IPS-18c (cell line): ENCODE data around the gene SCN5A.

Experiments used
- H3K4me3 ChIP-seq: 2 replicates; pipeline ENCODE4 v1.7.0; 2013; ENCODE audit warnings: low read depth, mild to moderate bottlenecking, low read length, moderate library complexity; ENCODE audit not compliant: insufficient read depth
- H3K9me3 ChIP-seq: one replicate; pipeline ENCODE4 v1.6.1; 2013; ENCODE audit warnings: mild to moderate bottlenecking, low read length, moderate library complexity; ENCODE audit not compliant: control insufficient read depth, insufficient read depth

The SCN5A gene

DNA sequence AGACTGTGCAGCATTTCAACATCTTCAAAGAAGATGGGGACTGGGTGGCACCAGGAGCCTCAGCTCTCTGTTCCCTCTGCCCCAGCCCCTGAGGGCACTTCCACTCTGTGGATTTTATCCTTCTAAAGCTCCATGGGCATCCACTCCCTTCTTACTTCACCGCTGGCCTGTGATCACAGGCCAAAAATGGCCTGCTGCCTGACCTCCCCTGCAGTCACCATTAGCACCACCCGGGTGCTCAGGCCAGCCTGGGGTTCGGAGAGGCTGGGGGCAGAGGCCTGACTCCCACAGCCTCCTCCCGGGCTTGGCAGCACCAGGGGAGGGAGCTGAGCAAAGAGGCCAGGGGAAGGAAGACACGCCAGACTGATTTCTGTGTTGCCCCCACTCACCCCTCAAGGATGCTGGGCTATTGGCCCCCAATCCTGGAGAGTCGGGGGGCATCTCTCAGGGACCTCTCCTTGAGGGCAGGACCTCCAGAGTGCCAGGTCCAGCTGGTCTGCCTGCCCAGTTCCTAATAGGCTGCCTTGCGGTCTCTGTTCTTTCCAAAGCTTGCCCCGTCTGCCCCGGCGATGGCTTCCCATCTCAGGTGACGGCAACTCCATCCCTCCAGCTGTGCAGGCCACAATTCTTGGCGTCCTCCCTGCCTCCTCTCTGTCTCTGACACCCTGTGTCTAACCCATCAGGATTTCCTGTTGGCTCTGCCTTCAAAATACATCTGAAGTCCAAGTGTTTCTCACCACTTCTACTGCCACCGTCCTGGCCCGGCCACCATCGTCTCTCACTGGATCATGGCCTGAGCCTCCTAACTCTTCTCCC lies 86.2 kb downstream of the SCN5A start:
- no peak overlapping the region for H3K4me3 ChIP-seq
- H3K9me3 ChIP-seq: no peaks in the 10 kb centered on the region

DNA sequence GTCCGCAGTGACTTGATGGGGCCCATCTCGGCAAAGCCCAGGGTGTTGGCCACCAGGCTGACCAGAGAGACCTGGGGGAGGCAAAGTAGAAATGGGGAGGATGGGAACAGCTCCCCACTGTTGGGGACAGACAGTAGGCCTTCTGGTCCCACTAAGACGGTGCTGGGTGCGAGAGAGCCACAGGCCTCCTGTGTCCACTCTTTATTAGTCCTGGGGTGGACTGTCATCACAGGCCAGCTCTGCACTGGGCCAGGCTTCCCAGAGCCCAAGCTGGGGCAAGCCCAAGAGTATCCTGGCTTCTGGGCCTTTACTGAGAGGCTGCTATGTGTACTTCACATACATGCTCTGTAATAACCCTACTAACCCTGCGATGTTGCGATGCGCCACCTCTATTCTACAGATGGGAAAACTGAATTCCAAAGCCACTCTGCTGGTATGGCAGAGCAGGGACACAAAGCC lies 87.0 kb downstream of the SCN5A start:
- no peak overlapping the region for H3K4me3 ChIP-seq
- no peaks in the 10 kb centered on the region for H3K9me3 ChIP-seq

- no peak overlapping the region for H3K4me3 ChIP-seq
- no peaks in the 10 kb centered on the region for H3K9me3 ChIP-seq
These were observed 87.6 kb downstream of the SCN5A start for GRCh38 chr3:38561746-38562466.

DNA sequence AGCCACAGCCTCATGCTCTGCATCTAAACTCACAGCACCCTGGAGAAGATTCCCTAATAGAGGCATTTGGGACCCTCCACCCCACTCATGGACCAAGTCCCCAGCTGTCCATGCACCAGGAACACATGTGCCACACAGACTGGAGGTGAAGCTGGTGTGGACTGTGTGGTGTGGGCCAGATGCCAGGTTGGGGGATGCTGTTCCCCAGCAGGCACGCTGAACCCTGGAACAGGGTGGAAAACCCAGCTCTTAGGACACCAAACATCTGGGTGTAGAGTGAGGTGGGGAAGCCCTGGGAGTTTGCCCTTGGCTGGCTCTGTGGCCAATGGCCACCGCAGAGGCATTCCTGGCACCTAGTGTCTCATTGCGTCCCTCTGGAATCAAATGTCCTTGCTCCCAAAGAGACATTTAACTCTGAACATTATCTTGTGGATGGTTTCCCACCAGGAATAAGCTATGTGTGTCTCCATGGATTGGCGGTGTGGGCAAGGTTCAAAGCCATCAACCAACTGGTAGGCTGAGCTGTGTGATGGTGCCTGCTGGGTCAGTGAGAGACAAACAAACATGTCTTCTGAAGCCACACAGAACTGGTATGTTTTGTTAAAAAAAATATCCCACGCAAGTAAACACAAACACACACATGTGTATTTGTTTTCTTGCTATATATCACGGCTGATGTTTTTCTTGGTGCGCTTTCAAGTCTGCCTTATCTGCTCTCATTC lies 88.3 kb downstream of the SCN5A start:
- Histone ChIP-seq H3K9me3 (no peaks in the 10 kb centered on the region), H3K4me3 (no peak overlapping the region)

DNA sequence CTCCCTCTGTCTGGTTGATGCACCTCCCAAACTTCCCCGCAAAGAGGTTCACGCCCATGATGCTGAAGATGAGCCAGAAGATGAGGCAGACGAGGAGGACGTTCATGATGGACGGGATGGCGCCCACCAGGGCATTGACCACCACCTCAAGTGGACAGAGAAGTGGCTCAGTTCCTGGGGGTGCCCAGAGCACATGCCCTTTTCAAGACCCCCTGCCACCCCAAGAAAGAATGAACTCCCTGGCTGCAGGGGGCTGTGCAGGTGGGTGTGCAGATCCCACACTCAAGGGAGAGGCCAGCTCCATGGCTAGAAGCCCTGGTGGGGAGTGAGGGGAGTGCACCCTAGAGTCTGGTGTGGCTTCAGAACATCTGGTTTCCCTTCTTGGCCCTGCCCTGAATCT lies 89.2 kb downstream of the SCN5A start:
- H3K4me3 ChIP-seq: no peak overlapping the region
- no peaks in the 10 kb centered on the region for H3K9me3 ChIP-seq

DNA sequence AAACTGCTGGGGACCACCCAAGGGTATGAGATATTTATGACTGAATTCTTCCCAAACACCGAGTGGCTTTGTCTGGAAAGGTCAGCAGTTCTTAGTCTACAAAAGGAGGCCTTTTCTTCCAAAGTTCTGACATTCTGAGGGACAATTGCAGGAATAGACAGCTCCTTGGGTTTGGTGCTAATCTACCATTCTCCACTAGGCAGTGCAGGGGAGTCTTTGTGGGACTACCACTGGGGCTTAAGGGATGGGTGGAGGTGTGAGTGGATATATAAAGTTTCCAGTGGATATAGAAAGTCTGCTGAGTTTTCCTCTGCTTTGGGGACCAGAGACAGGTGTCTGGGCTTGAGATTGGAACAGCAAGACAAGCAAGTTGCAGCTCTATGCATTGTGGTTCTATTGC lies 90.6 kb downstream of the SCN5A start:
- Histone ChIP-seq H3K9me3 (peaks cover 2% of the 10 kb centered on the region), H3K4me3 (no peak overlapping the region)

GRCh38 chr3:38556640-38557358 lies 92.7 kb downstream of the SCN5A start:
- Histone ChIP-seq H3K9me3 (peaks cover 2% of the 10 kb centered on the region), H3K4me3 (no peak overlapping the region)

DNA sequence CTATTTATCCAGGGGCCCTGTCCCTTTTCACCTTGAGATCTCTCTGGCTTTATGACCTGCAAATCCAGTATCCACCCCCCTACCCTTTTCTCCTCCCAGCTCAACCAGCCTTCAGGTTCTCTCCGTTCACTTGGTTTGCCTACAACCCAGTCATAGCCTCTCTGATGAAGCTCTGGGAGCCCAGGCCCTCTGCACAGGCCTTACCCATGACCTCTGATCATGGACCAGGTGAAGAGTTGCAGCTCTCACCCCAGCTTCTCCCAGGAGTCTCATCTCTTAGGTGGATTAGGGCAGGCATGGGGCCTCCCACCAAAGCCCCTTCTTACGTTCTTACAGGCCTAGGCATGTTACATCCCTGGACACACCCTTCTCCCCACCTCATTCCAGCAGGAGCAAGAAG lies 93.6 kb downstream of the SCN5A start:
- no peak overlapping the region for H3K4me3 ChIP-seq
- H3K9me3 ChIP-seq: peaks cover 2% of the 10 kb centered on the region

GRCh38 chr3:38555149-38555840 lies 94.2 kb downstream of the SCN5A start:
- Histone ChIP-seq H3K4me3 (no peak overlapping the region), H3K9me3 (peaks cover 2% of the 10 kb centered on the region)

- no peak overlapping the region for H3K4me3 ChIP-seq
- H3K9me3 ChIP-seq: peaks cover 2% of the 10 kb centered on the region
These were observed 95.2 kb downstream of the SCN5A start for GRCh38 chr3:38554127-38554827.

DNA sequence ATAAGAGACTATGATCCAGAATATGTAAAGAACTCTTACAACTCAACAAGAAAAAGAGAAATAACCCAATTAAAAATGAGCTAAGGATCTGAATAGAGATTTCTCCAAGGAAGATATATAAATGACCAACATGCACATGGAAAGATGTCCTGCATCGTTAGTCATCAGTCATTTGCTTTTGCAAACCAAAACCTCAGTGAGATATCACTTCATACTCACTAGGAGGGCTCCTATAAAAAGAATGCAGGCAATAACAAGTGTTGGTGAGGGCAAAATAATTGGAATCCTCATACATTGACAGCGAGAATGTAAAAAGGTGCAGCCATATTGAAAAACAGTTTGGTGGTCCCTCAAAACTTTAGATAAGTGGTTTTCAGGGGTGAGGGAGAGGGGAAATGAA lies 96.4 kb downstream of the SCN5A start:
- H3K4me3 ChIP-seq: no peak overlapping the region
- H3K9me3 ChIP-seq: peaks cover 2% of the 10 kb centered on the region

DNA sequence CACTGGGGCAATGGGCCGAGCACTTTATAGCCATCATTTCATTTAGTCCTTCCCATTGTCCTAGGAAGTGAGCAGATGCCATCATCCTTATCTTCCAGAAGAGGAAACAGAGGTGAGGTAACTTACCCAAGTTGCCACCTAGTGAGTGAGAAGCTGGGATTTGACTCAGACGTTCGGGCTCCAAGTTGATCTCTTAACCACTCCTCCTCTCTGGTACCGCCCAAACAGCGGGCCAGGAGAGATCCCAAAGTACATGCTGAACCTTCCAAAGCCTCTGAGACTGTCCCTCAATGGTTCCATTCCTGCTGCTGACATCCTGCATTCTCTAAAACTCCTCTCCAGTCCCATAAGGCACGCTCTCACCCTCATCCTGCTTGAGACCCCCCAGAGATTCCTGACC lies 97.1 kb downstream of the SCN5A start:
- H3K9me3 ChIP-seq: peaks cover 2% of the 10 kb centered on the region
- H3K4me3 ChIP-seq: no peak overlapping the region

DNA sequence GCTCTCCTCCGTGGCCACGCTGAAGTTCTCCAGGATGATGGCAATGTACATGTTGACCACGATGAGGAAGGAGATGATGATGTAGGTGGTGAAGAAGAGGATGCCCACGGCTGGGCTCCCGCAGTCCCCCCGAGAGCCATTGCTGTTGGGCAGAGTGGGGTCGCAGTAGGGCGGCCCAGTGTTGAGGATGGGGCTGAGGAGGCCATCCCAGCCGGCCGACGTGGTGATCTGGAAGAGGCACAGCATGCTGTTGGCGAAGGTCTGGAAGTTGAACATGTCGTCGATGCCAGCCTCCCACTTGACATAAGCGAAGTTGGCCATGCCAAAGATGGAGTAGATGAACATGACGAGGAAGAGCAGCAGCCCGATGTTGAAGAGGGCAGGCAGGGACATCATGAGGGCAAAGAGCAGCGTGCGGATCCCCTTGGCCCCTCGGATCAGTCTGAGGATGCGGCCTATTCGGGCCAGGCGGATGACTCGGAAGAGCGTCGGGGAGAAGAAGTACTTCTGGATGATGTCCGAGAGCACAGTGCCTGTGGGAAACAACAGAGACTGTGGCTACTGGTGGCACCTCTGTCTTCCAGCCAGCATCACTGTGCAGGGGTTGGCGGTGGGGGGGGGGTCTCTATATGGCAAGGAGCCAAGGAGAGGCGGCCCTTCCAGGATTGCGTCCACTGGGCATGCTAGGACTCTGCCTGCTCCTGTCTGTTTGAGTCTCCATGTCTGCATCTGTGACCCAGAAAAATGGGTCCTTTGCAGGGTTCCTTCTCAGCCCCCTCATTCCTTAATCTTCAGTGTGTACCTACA lies 98.3 kb downstream of the SCN5A start:
- peaks cover 2% of the 10 kb centered on the region for H3K9me3 ChIP-seq
- H3K4me3 ChIP-seq: no peak overlapping the region

DNA sequence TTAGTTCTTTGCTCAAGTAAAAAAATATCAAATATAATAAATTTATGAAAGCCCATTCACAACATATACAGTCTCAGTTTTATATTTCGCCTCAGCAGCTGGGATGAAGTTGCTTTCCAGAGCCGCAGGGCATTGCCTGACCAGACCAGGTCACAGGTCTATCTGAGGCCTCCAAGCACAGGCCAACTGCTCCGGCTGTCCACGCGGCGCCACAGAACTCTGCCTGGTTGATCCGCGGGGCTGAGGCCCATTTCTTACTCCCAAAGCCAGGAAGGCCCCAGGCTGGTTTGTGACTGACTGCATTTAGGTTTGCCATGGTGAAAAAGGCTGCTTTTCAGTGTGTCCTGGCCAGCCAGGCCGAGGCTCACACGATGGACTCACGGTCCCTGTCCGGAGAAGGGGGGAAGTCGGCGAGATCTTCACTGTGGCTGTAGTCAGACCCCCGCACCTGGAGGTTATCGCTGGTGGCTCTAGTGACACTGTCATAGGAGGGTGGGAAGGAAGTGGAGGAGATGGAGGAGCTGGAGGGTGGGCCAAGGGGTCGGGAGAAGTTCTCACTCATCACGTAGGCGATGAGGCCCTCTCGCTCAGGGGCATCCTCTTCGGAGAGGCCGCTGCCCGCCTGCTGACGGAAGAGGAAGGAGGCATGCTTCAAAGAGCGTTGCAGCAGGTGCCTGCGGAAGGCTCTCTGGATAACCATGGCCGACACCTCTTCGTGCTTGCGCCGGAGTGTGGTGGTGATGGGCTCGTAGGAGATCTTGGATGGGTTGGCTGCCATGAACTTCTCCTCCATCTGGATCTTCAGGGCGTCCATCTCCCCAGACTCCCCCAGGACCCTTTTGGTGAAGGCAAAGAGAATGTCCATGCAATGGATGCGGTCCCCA lies 99.3 kb downstream of the SCN5A start:
- no peak overlapping the region for H3K4me3 ChIP-seq
- peaks cover 4% of the 10 kb centered on the region for H3K9me3 ChIP-seq

DNA sequence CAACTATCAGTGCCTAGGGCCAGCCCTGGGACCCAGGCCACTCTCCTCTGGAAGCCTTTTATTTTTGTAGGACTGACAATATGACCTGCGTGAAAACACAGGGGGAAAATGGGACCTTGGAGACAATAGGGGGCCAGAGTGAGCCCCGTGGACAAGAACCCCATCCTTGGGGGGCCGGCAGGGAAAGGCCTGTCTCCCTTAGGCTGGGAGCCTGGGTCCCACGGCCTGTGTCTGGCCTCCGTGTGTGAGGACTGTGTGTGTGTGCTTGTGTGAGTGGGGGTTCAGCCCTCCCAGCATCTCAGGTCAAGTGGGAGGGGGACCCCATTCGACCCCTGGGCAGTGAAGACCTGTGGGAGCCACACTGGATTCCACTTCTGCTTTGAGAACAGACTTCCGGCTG lies 100.0 kb downstream of the SCN5A start:
- Histone ChIP-seq H3K4me3 (no peak overlapping the region), H3K9me3 (peaks cover 4% of the 10 kb centered on the region)
